ENCODE measurements around the gene PARP12.

DNA sequence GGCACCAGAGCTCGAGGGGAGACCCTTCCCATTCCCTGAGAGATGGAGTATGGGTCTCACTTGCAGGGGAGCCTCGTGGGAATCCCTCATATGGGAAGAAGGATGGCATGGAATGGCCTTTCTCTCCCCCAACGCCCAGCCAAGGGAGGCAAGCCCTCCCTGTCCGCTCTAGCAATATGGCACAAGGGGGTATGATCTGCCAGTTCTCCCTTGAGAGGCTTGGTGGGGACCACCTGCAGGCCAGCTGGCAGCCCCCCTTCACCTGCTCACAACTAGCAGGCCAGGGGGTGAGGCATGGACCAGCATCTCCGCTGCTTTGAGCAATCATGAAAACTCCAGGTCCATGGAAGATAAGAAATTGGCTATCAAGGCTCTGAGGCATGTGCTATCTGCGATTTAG lies 70.8 kb downstream of the PARP12 start:
- TF ChIP-seq, protein P1, sequence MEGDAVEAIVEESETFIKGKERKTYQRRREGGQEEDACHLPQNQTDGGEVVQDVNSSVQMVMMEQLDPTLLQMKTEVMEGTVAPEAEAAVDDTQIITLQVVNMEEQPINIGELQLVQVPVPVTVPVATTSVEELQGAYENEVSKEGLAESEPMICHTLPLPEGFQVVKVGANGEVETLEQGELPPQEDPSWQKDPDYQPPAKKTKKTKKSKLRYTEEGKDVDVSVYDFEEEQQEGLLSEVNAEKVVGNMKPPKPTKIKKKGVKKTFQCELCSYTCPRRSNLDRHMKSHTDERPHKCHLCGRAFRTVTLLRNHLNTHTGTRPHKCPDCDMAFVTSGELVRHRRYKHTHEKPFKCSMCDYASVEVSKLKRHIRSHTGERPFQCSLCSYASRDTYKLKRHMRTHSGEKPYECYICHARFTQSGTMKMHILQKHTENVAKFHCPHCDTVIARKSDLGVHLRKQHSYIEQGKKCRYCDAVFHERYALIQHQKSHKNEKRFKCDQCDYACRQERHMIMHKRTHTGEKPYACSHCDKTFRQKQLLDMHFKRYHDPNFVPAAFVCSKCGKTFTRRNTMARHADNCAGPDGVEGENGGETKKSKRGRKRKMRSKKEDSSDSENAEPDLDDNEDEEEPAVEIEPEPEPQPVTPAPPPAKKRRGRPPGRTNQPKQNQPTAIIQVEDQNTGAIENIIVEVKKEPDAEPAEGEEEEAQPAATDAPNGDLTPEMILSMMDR (IDR thresholded peaks at IDR 0.05; ENCODE audit: borderline replicate concordance, extremely low read depth, low read length, poor library complexity, severe bottlenecking) = no peak
- TF ChIP-seq EZH2 (IDR thresholded peaks at IDR 0.05; ENCODE audit: borderline replicate concordance, low read depth, low read length, severe bottlenecking) = no peak
